ENCODE results near the gene CLCN7.
"Not testable (repeated sequence)": the region's sequence is repeated elsewhere in the genome, so short reads cannot be mapped to it uniquely, and the experiment has no call there.

The CLCN7 gene

GRCh38 chr16:1445518-1446203, 29.2 kb downstream of the CLCN7 start:
- DNase-seq (ENCODE audit: low read depth), result no peak

- no peak for DNase-seq (ENCODE audit: low read depth)
Observed at GRCh38 chr16:1444730-1445517, 29.9 kb downstream of the CLCN7 start.

GRCh38 chr16:1443980-1444729, 30.7 kb downstream of the CLCN7 start, which contains the start of gene CCDC154:
Gene CCDC154, minus strand, starts transcription at chr16:1444556. Its CDS starts 234 bp downstream, at chr16:1444322.
- no peak for DNase-seq (ENCODE audit: low read depth)

GRCh38 chr16:1443403-1443973, 31.3 kb downstream of the CLCN7 start:
- no peak for DNase-seq (ENCODE audit: low read depth)

- no peak for DNase-seq (ENCODE audit: low read depth)
Observed at GRCh38 chr16:1442697-1443096, 32.1 kb downstream of the CLCN7 start.

GRCh38 chr16:1441391-1441829, 33.4 kb downstream of the CLCN7 start:
- DNase-seq (ENCODE audit: low read depth), result no peak

DNA sequence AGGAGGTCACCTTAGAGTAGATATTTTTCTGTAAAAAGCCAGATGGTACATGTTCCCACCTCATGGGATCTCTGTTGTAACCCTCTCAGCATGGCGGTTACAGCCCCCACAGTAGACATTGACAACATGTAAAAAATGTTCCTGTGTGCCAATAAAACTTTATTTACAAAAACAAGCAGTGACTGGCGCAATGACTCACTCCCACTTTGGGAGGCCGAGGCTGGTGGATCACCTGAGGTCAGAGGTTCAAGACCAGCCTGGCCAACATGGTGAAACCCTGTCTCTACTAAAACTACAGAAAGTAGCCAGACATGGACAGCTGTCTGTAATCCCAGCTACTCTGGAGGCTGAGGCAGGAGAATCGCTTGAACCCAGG, 35.1 kb downstream of the CLCN7 start:
- not testable (repeated sequence) for DNase-seq (ENCODE audit: low read depth)

GRCh38 chr16:1439058-1439698, 35.6 kb downstream of the CLCN7 start:
- DNase-seq (ENCODE audit: low read depth), result no peak

GRCh38 chr16:1438229-1439057, 36.4 kb downstream of the CLCN7 start:
- DNase-seq (ENCODE audit: low read depth), result no peak

GRCh38 chr16:1437606-1438005, 37.2 kb downstream of the CLCN7 start:
- DNase-seq (ENCODE audit: low read depth), result no peak

DNA sequence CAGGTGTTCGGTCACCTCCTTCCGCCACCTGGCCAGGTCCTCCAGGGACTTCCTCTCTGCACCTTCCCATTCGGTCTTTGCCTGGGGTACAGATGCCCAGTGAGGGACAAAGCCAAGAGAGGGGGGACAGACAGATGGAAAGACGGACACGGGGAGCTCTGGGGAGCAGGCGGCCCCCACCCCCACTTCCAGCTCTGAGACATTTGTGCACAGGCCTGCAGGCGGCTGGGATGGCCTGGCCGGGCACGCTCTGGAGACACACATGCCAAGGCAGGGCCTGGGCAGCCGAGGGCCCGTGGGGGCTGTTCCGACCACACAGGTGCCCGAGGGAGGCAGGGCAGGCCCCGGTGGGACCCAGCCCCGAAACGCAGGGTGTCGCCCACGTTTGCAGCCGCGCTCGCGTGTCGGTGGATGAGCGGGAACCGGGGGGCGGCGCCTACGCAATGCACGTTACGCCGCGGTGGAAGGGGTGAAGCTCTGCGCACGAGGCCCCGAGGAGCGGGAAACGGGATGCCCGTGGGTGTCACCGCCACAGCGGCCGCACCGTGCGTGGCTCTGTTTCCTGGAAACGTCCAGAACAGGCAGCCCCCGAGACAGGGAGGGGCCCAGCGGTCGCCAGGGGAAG, 38.0 kb downstream of the CLCN7 start:
- DNase-seq (ENCODE audit: low read depth), result no peak

- no peak for DNase-seq (ENCODE audit: low read depth)
Observed at GRCh38 chr16:1435921-1436697, 38.7 kb downstream of the CLCN7 start.

DNA sequence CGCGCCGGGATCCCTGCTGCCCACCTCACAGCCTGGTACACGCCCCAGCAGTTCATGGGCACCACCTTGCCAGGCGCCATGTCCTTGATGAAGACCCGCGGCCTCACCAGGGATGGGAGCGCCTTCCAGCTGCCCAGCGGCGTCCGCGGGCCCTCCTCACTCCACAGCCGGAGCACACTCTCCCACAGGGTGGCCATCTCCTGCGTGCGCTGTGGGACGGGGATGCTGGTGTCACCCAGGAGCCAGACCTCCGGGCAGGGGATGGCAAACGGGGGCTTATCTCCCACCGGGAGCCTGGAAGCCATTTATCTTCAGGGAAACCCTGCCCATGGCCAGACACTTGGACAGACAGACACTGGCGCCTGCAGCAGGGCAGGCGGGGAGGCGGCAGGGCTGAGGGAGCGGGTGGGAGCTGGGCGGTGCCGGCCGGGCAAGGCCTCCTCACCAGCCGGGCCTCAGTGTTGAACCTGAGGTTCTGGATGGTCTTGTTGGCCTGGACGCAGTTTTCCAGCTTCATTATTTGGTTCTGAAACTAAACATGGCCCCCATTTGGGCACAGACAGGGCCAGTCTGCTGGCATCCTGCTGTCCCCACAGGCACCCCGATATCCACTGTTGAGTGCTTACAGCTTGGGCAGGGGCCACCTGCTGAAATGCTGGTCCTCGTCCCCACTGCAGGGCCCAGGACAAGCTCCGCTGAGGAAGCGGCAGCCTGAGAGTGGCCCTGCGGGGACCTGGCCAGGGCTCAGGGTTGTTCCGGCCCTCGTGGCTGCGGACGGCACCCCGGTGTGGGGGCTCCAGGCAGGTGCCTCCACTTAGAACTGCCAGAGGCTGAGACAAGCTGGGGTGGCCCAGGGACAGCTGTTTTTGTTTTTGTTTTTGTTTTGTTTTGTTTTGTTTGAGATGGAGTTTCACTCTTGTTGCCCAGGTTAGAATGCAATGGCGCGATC, 39.9 kb downstream of the CLCN7 start:
- no peak for DNase-seq (ENCODE audit: low read depth)

GRCh38 chr16:1433756-1434155, 41.1 kb downstream of the CLCN7 start:
- no peak for DNase-seq (ENCODE audit: low read depth)

- DNase-seq (ENCODE audit: low read depth), result no peak
Observed at GRCh38 chr16:1433263-1433560, 41.6 kb downstream of the CLCN7 start.

GRCh38 chr16:1432388-1433262, 42.2 kb downstream of the CLCN7 start:
- no peak for DNase-seq (ENCODE audit: low read depth)

DNA sequence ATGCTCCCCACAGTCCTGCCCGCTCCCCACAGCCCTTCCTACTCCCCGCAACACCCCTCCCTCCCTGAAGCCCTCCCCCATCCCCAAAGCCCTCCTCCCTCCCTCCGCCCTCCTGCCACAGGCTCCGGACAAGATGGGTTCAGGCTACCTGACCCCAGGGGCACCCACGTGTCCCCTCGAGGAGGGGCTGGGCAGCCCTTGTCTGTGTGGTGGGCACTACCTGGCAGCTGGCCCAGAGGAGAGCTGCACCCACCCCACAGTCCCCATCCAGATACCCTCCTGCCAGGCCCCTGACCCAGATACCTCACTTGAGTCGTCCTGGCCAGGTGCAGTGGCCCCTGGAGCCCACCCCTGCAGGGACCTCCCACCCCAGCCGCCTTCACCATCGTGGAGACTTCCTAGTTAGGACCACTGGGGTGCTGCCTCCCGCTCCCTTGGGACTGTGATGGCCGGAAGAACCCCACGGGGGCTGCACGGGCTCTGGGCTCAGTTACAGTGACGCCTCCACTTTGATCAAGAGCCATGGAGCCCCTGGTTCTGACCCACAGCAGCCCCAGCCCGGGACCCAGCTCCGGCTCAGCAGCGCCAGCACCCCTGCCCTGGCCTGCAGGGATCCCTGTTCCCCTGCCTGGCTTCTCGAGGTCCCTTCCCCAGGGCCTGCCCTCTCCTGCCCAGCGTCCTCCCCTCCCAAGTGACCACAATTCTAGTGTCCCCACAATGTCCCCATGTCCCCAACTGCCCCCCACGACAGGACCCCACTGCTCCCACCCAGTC, 43.1 kb downstream of the CLCN7 start:
- no peak for DNase-seq (ENCODE audit: low read depth)
